HEK293 (cell line): ENCODE results near the gene BLOC1S3.

Experiments
- EGR2 ChIP-seq: fragments of 450-650 bp; formaldehyde crosslinking; IDR thresholded peaks from 2 replicates; pipeline ENCODE4 v1.5.1; 2016; ENCODE audit warnings: low read depth, missing biosample characterization, missing genetic modification characterization
- GFI1B ChIP-seq: fragments of 450-650 bp; formaldehyde crosslinking; IDR thresholded peaks from 2 replicates; pipeline ENCODE4 v1.5.1; 2016; ENCODE audit warnings: missing biosample characterization, missing genetic modification characterization
- GLI4 ChIP-seq: fragments of 450-650 bp; formaldehyde crosslinking; IDR thresholded peaks from 2 replicates; pipeline ENCODE4 v1.5.1; 2016; ENCODE audit warnings: missing biosample characterization, missing genetic modification characterization
- GLIS1 ChIP-seq: fragments of 450-650 bp; formaldehyde crosslinking; IDR thresholded peaks from 2 replicates; pipeline ENCODE4 v1.5.1; 2016; ENCODE audit warnings: missing biosample characterization, missing genetic modification characterization
- GLIS2 ChIP-seq: fragments of 450-650 bp; formaldehyde crosslinking; IDR thresholded peaks from 2 replicates; pipeline ENCODE4 v1.5.1; 2016; ENCODE audit warnings: missing biosample characterization, missing genetic modification characterization
- HOXC10 ChIP-seq: sonication (generic); formaldehyde crosslinking; IDR thresholded peaks from 2 replicates; pipeline ENCODE4 v1.8.1; 2023; ENCODE audit warnings: mild to moderate bottlenecking, missing genetic modification reagents
- MEIS1 ChIP-seq: sonication (generic); formaldehyde crosslinking; IDR thresholded peaks from 2 replicates; pipeline ENCODE4 v1.8.1; 2022; ENCODE audit warnings: missing genetic modification reagents, mild to moderate bottlenecking, borderline replicate concordance
- PRDM1 ChIP-seq: fragments of 450-650 bp; formaldehyde crosslinking; IDR thresholded peaks from 2 replicates; pipeline ENCODE4; 2016; ENCODE audit warnings: missing biosample characterization, missing genetic modification characterization
- ZFHX2 ChIP-seq: fragments of 450-650 bp; formaldehyde crosslinking; conservative IDR thresholded peaks from 2 replicates; pipeline ENCODE4 v1.5.1; 2016; ENCODE audit warnings: missing biosample characterization, missing genetic modification characterization
- ZNF184 ChIP-seq: fragments of 450-650 bp; IDR thresholded peaks from 2 replicates; pipeline ENCODE4 v1.5.1; 2018; ENCODE audit warnings: missing biosample characterization, mild to moderate bottlenecking, missing genetic modification characterization
- ZNF2 ChIP-seq: fragments of 450-650 bp; formaldehyde crosslinking; IDR thresholded peaks from 2 replicates; pipeline ENCODE4 v1.5.1; 2016; ENCODE audit warnings: missing biosample characterization, missing genetic modification characterization
- ZNF302 ChIP-seq: fragments of 450-650 bp; formaldehyde crosslinking; IDR thresholded peaks from 2 replicates; pipeline ENCODE4 v1.5.1; 2016; ENCODE audit warnings: missing biosample characterization, missing genetic modification characterization, low read depth
- ZNF311 ChIP-seq: fragments of 450-650 bp; formaldehyde crosslinking; IDR thresholded peaks from 2 replicates; pipeline ENCODE4 v1.5.1; 2017; ENCODE audit warnings: missing biosample characterization, missing genetic modification characterization, borderline replicate concordance
- ZNF324 ChIP-seq: fragments of 450-650 bp; formaldehyde crosslinking; IDR thresholded peaks from 2 replicates; pipeline ENCODE4 v1.5.1; 2016; ENCODE audit warnings: missing biosample characterization, missing genetic modification characterization
- ZNF354C ChIP-seq: fragments of 450-650 bp; formaldehyde crosslinking; IDR thresholded peaks from 2 replicates; pipeline ENCODE4 v1.5.1; 2016; ENCODE audit warnings: missing biosample characterization, missing genetic modification characterization, low read depth, borderline replicate concordance
- ZNF366 ChIP-seq: fragments of 450-650 bp; formaldehyde crosslinking; conservative IDR thresholded peaks from 2 replicates; pipeline ENCODE4 v1.5.1; 2016; ENCODE audit warnings: missing biosample characterization, missing genetic modification characterization
- ZNF416 ChIP-seq: fragments of 450-650 bp; formaldehyde crosslinking; IDR thresholded peaks from 2 replicates; pipeline ENCODE4 v1.5.1; 2016; ENCODE audit warnings: missing biosample characterization, missing genetic modification characterization
- ZNF423 ChIP-seq: fragments of 450-650 bp; formaldehyde crosslinking; IDR thresholded peaks from 2 replicates; pipeline ENCODE4 v1.5.1; 2016; ENCODE audit warnings: missing biosample characterization, missing genetic modification characterization
- ZNF571 ChIP-seq: fragments of 450-650 bp; formaldehyde crosslinking; IDR thresholded peaks from 2 replicates; pipeline ENCODE4 v1.5.0; 2017; ENCODE audit warnings: missing biosample characterization, missing genetic modification characterization
- ZNF610 ChIP-seq: fragments of 450-650 bp; formaldehyde crosslinking; IDR thresholded peaks from 2 replicates; pipeline ENCODE4 v1.5.1; 2016; ENCODE audit warnings: missing biosample characterization, missing genetic modification characterization, borderline replicate concordance
- ZNF626 ChIP-seq: fragments of 450-650 bp; sonication (Bioruptor Pico); formaldehyde crosslinking; IDR thresholded peaks from 2 replicates; pipeline ENCODE4 v1.5.1; 2018; ENCODE audit warnings: missing biosample characterization, missing genetic modification characterization, inconsistent platforms
- ZNF629 ChIP-seq: fragments of 450-650 bp; formaldehyde crosslinking; IDR thresholded peaks from 2 replicates; pipeline ENCODE4 v1.5.1; 2017; ENCODE audit warnings: missing biosample characterization, missing genetic modification characterization
- ZNF658 ChIP-seq: fragments of 450-650 bp; formaldehyde crosslinking; IDR thresholded peaks from 2 replicates; pipeline ENCODE4; 2016; ENCODE audit warnings: missing biosample characterization, missing genetic modification characterization
- ZNF785 ChIP-seq: fragments of 450-650 bp; formaldehyde crosslinking; IDR thresholded peaks from 2 replicates; pipeline ENCODE4 v1.5.1; 2016; ENCODE audit warnings: missing biosample characterization, missing genetic modification characterization
- ZNF792 ChIP-seq: fragments of 450-650 bp; formaldehyde crosslinking; IDR thresholded peaks from 2 replicates; pipeline ENCODE4 v1.5.1; 2016; ENCODE audit warnings: missing biosample characterization, missing genetic modification characterization
- ZNF837 ChIP-seq: fragments of 450-650 bp; formaldehyde crosslinking; IDR thresholded peaks from 2 replicates; pipeline ENCODE4 v1.5.1; 2016; ENCODE audit warnings: missing biosample characterization, missing genetic modification characterization
- ZSCAN30 ChIP-seq: fragments of 450-650 bp; IDR thresholded peaks from 2 replicates; pipeline ENCODE4 v1.5.1; 2018; ENCODE audit warnings: missing biosample characterization, mild to moderate bottlenecking, missing genetic modification characterization, moderate library complexity
- TF ChIP-seq, protein P1 (sequence below): fragments of 450-650 bp; formaldehyde crosslinking; IDR thresholded peaks from 2 replicates; pipeline ENCODE4 v1.5.1; 2016; ENCODE audit warnings: missing biosample characterization, missing genetic modification characterization, low read depth
- TF ChIP-seq, protein P2 (sequence below): fragments of 450-650 bp; formaldehyde crosslinking; IDR thresholded peaks from 2 replicates; pipeline ENCODE4 v1.5.1; 2017; ENCODE audit warnings: missing biosample characterization, missing genetic modification characterization
- TF ChIP-seq, protein P3 (sequence below): sonication (generic); formaldehyde crosslinking; IDR thresholded peaks from 2 replicates; pipeline ENCODE4 v1.8.1; 2022; ENCODE audit warnings: mild to moderate bottlenecking, moderate library complexity, missing genetic modification reagents
- TF ChIP-seq, protein P4 (sequence below): fragments of 450-650 bp; formaldehyde crosslinking; IDR thresholded peaks from 2 replicates; pipeline ENCODE4 v1.5.1; 2017; ENCODE audit warnings: missing biosample characterization, mild to moderate bottlenecking, missing genetic modification characterization, moderate library complexity
- TF ChIP-seq, protein P5 (sequence below): fragments of 450-650 bp; formaldehyde crosslinking; IDR thresholded peaks from 2 replicates; pipeline ENCODE4 v1.5.1; 2016; ENCODE audit warnings: missing biosample characterization, missing genetic modification characterization
- TF ChIP-seq, protein P6 (sequence below): fragments of 450-650 bp; formaldehyde crosslinking; IDR thresholded peaks from 2 replicates; pipeline ENCODE4 v1.5.1; 2016; ENCODE audit warnings: missing biosample characterization, missing genetic modification characterization

Gene BLOC1S3

DNA sequence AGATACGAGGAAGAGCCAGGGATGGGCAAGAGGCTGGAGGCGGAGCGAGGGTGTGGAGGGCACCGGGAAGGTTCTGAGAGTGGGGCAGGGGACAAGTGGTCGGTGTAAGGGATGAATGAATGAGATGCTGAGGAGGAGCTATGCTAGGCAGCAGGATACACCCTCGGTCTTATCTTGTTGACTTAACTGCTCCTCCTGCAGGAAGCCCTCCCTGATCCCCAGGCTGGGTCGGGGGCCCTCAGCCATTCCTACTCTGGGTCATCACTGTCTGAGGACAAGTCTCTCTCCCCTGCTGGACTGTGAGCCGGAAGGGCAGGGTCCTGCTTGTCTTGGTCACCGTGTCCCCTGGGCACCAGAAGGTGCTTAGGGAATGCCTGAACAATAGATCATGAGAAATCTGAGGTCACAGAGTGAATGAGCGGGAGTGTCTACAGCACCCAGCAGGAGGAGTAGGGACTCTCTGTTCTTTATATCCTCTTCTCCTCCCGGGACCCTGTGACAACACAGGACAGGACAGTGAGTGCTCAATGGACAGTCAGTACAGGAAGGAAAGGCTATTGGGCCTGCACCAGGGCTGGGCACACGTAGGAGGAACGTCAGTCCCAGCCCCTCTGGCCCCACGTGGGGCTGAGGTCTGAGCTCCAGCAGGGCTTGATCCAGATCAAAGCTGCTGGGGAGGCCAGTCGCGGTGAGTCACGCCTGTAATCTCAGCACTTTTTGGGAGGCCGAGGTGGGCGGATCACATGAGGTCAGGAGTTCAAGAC, 24.3 kb upstream of the BLOC1S3 start (continued):
- TF ChIP-seq, protein P1, sequence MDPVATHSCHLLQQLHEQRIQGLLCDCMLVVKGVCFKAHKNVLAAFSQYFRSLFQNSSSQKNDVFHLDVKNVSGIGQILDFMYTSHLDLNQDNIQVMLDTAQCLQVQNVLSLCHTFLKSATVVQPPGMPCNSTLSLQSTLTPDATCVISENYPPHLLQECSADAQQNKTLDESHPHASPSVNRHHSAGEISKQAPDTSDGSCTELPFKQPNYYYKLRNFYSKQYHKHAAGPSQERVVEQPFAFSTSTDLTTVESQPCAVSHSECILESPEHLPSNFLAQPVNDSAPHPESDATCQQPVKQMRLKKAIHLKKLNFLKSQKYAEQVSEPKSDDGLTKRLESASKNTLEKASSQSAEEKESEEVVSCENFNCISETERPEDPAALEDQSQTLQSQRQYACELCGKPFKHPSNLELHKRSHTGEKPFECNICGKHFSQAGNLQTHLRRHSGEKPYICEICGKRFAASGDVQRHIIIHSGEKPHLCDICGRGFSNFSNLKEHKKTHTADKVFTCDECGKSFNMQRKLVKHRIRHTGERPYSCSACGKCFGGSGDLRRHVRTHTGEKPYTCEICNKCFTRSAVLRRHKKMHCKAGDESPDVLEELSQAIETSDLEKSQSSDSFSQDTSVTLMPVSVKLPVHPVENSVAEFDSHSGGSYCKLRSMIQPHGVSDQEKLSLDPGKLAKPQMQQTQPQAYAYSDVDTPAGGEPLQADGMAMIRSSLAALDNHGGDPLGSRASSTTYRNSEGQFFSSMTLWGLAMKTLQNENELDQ (tag by site-specific recombination): no peak
- TF ChIP-seq ZNF416 (tag by site-specific recombination) (no peak), ZNF366 (tag by site-specific recombination) (no peak), ZNF571 (tag by site-specific recombination) (no peak), GFI1B (tag by site-specific recombination) (peak; percentile 49; the same call in 1 of the 2 replicates), ZNF324 (no peak), PRDM1 (tag by site-specific recombination) (no peak), ZNF354C (tag by site-specific recombination) (no peak), ZNF792 (tag by site-specific recombination) (no peak), ZNF184 (tag by site-specific recombination) (no peak), ZNF311 (tag by site-specific recombination) (no peak), EGR2 (tag by site-specific recombination) (peak; percentile 59; the same call in 1 of the 2 replicates), ZNF2 (tag by site-specific recombination) (no peak), ZNF423 (tag by site-specific recombination) (no peak), ZNF610 (tag by site-specific recombination) (no peak), HOXC10 (no peak), ZNF837 (tag by site-specific recombination) (no peak), GLIS1 (tag by site-specific recombination) (peak; percentile 76), MEIS1 (CRISPR knock-in tag) (no peak), ZNF785 (no peak), GLI4 (no peak), ZNF626 (tag by site-specific recombination) (no peak), ZSCAN30 (tag by site-specific recombination) (no peak), ZNF302 (tag by site-specific recombination) (no peak), GLIS2 (peak; percentile 4; the same call in 1 of the 2 replicates), ZNF658 (tag by site-specific recombination) (no peak), ZNF629 (tag by site-specific recombination) (no peak), ZFHX2 (tag by site-specific recombination) (peak; percentile 92)
- TF ChIP-seq, protein P2, sequence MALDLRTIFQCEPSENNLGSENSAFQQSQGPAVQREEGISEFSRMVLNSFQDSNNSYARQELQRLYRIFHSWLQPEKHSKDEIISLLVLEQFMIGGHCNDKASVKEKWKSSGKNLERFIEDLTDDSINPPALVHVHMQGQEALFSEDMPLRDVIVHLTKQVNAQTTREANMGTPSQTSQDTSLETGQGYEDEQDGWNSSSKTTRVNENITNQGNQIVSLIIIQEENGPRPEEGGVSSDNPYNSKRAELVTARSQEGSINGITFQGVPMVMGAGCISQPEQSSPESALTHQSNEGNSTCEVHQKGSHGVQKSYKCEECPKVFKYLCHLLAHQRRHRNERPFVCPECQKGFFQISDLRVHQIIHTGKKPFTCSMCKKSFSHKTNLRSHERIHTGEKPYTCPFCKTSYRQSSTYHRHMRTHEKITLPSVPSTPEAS: no peak
- TF ChIP-seq, protein P3, sequence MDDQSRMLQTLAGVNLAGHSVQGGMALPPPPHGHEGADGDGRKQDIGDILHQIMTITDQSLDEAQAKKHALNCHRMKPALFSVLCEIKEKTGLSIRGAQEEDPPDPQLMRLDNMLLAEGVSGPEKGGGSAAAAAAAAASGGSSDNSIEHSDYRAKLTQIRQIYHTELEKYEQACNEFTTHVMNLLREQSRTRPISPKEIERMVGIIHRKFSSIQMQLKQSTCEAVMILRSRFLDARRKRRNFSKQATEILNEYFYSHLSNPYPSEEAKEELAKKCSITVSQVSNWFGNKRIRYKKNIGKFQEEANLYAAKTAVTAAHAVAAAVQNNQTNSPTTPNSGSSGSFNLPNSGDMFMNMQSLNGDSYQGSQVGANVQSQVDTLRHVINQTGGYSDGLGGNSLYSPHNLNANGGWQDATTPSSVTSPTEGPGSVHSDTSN (CRISPR knock-in tag): no peak
- TF ChIP-seq, protein P4, sequence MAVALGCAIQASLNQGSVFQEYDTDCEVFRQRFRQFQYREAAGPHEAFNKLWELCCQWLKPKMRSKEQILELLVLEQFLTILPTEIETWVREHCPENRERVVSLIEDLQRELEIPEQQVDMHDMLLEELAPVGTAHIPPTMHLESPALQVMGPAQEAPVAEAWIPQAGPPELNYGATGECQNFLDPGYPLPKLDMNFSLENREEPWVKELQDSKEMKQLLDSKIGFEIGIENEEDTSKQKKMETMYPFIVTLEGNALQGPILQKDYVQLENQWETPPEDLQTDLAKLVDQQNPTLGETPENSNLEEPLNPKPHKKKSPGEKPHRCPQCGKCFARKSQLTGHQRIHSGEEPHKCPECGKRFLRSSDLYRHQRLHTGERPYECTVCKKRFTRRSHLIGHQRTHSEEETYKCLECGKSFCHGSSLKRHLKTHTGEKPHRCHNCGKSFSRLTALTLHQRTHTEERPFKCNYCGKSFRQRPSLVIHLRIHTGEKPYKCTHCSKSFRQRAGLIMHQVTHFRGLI (tag by site-specific recombination): no peak
- TF ChIP-seq, protein P5, sequence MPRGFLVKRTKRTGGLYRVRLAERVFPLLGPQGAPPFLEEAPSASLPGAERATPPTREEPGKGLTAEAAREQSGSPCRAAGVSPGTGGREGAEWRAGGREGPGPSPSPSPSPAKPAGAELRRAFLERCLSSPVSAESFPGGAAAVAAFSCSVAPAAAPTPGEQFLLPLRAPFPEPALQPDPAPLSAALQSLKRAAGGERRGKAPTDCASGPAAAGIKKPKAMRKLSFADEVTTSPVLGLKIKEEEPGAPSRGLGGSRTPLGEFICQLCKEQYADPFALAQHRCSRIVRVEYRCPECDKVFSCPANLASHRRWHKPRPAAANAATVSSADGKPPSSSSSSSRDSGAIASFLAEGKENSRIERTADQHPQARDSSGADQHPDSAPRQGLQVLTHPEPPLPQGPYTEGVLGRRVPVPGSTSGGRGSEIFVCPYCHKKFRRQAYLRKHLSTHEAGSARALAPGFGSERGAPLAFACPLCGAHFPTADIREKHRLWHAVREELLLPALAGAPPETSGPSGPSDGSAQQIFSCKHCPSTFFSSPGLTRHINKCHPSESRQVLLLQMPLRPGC (tag by site-specific recombination): no peak
- TF ChIP-seq, protein P6, sequence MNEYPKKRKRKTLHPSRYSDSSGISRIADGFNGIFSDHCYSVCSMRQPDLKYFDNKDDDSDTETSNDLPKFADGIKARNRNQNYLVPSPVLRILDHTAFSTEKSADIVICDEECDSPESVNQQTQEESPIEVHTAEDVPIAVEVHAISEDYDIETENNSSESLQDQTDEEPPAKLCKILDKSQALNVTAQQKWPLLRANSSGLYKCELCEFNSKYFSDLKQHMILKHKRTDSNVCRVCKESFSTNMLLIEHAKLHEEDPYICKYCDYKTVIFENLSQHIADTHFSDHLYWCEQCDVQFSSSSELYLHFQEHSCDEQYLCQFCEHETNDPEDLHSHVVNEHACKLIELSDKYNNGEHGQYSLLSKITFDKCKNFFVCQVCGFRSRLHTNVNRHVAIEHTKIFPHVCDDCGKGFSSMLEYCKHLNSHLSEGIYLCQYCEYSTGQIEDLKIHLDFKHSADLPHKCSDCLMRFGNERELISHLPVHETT (tag by site-specific recombination): no peak
